ENCODE data around the gene MGAT4A.
"Not testable (repeated sequence)": the region's sequence is repeated elsewhere in the genome, so short reads cannot be mapped to it uniquely, and the experiment has no call there.

The MGAT4A gene

DNA sequence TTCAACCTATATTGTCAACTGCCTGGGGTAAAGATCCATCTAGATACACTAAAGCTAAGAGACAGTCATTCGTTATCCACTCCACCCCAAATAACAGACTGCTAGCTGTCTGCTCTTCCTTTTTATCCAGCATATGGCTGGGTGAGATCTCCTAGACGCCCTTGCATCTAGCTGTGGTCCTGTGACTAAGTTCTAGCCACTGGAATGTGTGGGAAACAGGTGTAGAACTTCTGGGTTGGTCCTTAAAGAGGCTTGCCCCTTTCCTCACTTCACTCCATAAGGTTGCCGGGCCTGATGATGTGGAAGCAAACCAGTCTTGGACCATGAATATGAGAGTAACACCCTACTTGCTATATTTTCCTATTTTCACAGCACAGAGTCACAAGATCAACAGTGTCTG, 125.9 kb downstream of the MGAT4A start:
- H3K27ac ChIP-seq = no peak overlapping the region
- TF ChIP-seq, protein P1, sequence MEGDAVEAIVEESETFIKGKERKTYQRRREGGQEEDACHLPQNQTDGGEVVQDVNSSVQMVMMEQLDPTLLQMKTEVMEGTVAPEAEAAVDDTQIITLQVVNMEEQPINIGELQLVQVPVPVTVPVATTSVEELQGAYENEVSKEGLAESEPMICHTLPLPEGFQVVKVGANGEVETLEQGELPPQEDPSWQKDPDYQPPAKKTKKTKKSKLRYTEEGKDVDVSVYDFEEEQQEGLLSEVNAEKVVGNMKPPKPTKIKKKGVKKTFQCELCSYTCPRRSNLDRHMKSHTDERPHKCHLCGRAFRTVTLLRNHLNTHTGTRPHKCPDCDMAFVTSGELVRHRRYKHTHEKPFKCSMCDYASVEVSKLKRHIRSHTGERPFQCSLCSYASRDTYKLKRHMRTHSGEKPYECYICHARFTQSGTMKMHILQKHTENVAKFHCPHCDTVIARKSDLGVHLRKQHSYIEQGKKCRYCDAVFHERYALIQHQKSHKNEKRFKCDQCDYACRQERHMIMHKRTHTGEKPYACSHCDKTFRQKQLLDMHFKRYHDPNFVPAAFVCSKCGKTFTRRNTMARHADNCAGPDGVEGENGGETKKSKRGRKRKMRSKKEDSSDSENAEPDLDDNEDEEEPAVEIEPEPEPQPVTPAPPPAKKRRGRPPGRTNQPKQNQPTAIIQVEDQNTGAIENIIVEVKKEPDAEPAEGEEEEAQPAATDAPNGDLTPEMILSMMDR (IDR thresholded peaks at IDR 0.05; ENCODE audit: low read depth, low read length) = no peak
- no peaks in the 10 kb centered on the region for H3K9me3 ChIP-seq (ENCODE audit: severe bottlenecking)
- DNase-seq = no peak
- no peaks in the 10 kb centered on the region for H3K27me3 ChIP-seq (ENCODE audit: insufficient read depth, low read depth, severe bottlenecking)
- no peak overlapping the region for H3K4me3 ChIP-seq (ENCODE audit: low read depth, low read length)
- peaks cover 27% of the 10 kb centered on the region for H3K36me3 ChIP-seq

DNA sequence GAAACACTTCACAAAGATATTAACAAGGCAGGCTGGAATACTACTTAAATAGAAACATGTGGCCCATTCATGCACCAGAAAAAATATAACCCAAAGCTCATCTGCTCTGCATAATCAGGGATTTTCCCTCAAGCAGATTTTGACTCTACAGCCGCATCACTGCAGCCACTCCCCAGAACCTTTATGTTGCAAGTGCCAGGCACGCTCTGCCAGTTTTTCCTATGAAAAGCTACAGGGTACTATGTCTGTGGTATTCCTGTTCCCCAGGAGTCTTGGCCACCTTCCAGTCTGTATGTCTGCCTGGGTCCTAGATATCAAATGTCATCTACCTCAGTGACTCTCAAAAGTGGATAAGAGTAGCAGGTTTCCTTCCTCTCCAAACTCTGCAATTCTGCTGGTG, 126.4 kb downstream of the MGAT4A start:
- TF ChIP-seq, protein P1 (IDR thresholded peaks at IDR 0.05; ENCODE audit: low read depth, low read length) = no peak
- Histone ChIP-seq H3K27ac (no peak overlapping the region), H3K36me3 (peaks cover 29% of the 10 kb centered on the region), H3K9me3 (ENCODE audit: severe bottlenecking) (no peaks in the 10 kb centered on the region), H3K27me3 (ENCODE audit: insufficient read depth, low read depth, severe bottlenecking) (no peaks in the 10 kb centered on the region), H3K4me3 (ENCODE audit: low read depth, low read length) (no peak overlapping the region)
- DNase-seq = no peak

DNA sequence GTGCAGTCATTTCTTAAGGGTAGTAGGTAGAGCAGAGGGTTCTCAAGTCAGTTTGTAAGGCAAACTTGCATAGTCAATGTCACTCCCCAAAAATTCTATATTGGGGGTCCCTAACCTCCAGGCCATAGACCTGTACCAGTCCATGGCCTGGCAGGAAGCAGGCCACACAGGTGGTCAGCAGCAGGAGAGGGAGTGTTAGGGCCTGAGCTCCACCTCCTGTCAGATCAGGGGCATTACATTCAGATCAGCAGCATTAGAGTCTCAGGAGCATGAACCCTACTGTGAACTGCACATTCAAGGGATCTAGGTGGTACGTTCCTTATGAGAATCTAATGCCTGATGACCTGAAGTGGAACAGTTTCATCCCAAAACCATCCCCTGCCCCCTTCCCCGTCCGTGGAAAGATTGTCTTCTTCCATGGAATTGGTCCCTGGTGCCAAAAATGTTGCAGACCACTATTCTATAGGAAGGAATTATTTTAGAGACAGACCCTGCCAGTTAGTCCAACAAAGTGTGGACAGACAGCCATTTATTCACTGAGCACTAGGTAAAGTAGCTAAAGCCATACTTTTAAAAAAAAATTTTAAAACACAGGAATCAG, 129.3 kb downstream of the MGAT4A start:
- Histone ChIP-seq H3K27ac (no peak overlapping the region), H3K9me3 (ENCODE audit: severe bottlenecking) (no peaks in the 10 kb centered on the region), H3K36me3 (peaks cover 36% of the 10 kb centered on the region), H3K4me3 (ENCODE audit: low read depth, low read length) (no peak overlapping the region), H3K27me3 (ENCODE audit: insufficient read depth, low read depth, severe bottlenecking) (no peaks in the 10 kb centered on the region)
- peak; percentile 53 for DNase-seq
- TF ChIP-seq, protein P1 (IDR thresholded peaks at IDR 0.05; ENCODE audit: low read depth, low read length) = peak; percentile 85

DNA sequence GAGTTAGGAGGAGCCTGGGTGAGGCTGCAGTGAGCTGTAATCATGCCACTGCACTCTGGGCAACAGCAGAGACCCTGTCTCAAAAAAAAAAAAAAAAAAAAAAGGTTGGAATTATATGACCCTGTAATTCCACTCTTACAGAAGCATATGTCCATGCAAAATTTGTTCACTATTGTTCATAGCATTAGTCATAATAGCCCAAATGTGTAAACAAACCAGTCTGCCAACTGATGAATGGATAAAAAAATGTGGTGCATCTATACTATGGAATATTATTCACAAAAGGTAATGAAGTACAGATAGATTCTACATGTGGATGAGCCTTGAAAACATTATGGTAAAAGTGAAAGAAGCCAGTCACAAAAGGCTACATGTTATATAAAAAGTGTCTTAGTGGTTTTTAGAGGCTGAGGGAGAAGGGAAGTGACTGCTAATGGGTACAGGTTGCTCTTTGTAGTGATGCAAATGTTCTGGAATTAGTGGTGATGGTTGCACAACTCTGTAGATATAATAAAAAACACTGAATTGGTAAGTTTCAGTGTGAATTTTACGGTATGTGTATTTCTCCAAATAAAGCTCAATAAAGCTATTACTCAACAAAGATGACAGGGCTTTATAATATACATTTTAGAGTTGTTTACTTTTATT, 132.0 kb downstream of the MGAT4A start:
- H3K9me3 ChIP-seq (ENCODE audit: severe bottlenecking) = peaks cover 6% of the 10 kb centered on the region
- TF ChIP-seq, protein P1 (IDR thresholded peaks at IDR 0.05; ENCODE audit: low read depth, low read length) = no peak
- peaks cover 36% of the 10 kb centered on the region for H3K36me3 ChIP-seq
- no peak overlapping the region for H3K27ac ChIP-seq
- no peak for DNase-seq
- no peaks in the 10 kb centered on the region for H3K27me3 ChIP-seq (ENCODE audit: insufficient read depth, low read depth, severe bottlenecking)
- H3K4me3 ChIP-seq (ENCODE audit: low read depth, low read length) = no peak overlapping the region

DNA sequence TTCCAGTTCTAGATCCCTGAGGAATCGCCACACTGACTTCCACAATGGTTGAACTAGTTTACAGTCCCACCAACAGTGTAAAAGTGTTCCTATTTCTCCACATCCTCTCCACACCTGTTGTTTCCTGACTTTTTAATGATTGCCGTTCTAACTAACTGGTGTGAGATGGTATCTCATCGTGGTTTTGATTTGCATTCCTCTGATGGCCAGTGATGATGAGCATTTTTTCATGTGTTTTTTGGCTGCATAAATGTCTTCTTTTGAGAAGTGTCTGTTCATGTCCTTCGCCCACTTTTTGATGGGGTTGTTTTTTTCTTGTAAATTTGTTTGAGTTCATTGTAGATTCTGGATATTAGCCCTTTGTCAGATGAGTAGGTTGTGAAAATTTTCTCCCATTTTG, 136.3 kb downstream of the MGAT4A start:
- H3K9me3 ChIP-seq (ENCODE audit: severe bottlenecking); H3K4me3 ChIP-seq (ENCODE audit: low read depth, low read length); DNase-seq; H3K27me3 ChIP-seq (ENCODE audit: insufficient read depth, low read depth, severe bottlenecking); H3K36me3 ChIP-seq; H3K27ac ChIP-seq: not testable (repeated sequence)

DNA sequence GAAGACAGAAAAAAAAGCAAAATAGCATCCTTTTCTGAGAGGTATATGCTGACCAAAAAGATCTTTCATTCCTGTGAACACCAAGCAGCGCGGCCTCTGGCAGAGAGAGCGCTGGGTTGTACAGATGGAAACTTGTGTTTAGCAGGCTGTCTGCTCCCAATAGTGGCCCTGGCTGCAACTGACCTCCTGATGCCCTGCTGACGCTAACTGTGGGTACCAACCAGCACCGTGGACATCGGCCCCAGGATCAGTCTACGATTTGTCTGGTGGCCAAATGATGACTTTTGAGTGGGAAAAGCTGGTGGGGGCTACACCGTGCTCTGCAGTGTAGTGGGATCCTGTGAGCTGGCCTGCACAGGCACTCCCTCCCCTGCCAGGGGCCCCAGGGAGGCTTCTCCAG, 138.4 kb downstream of the MGAT4A start:
- Histone ChIP-seq H3K9me3 (ENCODE audit: severe bottlenecking) (peaks cover 6% of the 10 kb centered on the region), H3K4me3 (ENCODE audit: low read depth, low read length) (no peak overlapping the region), H3K36me3 (no peaks in the 10 kb centered on the region), H3K27ac (no peak overlapping the region), H3K27me3 (ENCODE audit: insufficient read depth, low read depth, severe bottlenecking) (no peaks in the 10 kb centered on the region)
- no peak for DNase-seq
- TF ChIP-seq, protein P1 (IDR thresholded peaks at IDR 0.05; ENCODE audit: low read depth, low read length) = no peak
